PC-3 (cell line): Measurements from ENCODE around the gene C9orf43. TPM values are rescaled to one million over a fixed set of nuclear protein-coding genes. Genes with fewer than 3 reads are reported as not detected.
"Not testable (repeated sequence)": the region's sequence is repeated elsewhere in the genome, so short reads cannot be mapped to it uniquely, and the experiment has no call there.

Source experiments
- ATAC-seq: fragments of 200-7000 bp; cut with Tn5 transposase; 2 replicates; pipeline ENCODE4 v1.9.1; 2020; ENCODE audit warnings: mild to moderate bottlenecking, moderate library complexity
- BruUV-seq: library from RNA; stranded (reverse); fragments of 400-500 nt; replicated peaks from 2 replicates; lab custom pipeline; 2021; lab: Mats Ljungman, UMichigan
- CTCF ChIA-PET: fragments of 300-600 bp; sonication (Branson Sonifier 250); formaldehyde crosslinking; loops from one replicate; lab custom pipeline; 2022; ENCODE audit warnings: antibody characterized with exemption; lab: Charles Lee
- POLR2A ChIA-PET: fragments of 300-600 bp; sonication (Branson Sonifier 250); formaldehyde crosslinking; loops from one replicate; lab custom pipeline; 2022; ENCODE audit warnings: antibody characterized with exemption; ENCODE audit not compliant: unreplicated experiment; lab: Charles Lee
- DNase-seq: peaks from one replicate; pipeline ENCODE4 v3.0.0-alpha.2; 2015
- H2AFZ ChIP-seq: fragments of 300-600 bp; sonication (generic); 2 replicates; pipeline ENCODE4 v1.6.0; 2016; ENCODE audit warnings: antibody characterized with exemption, low read length
- H3F3A ChIP-seq: fragments of 300-600 bp; sonication (generic); one replicate; pipeline ENCODE4 v1.6.0; 2017; ENCODE audit warnings: antibody characterized with exemption, low read length, control low read depth, mild to moderate bottlenecking; ENCODE audit not compliant: unreplicated experiment
- H3K27ac ChIP-seq: fragments of 300-600 bp; sonication (generic); 2 replicates; pipeline ENCODE4 v1.5.1; 2016; ENCODE audit warnings: mild to moderate bottlenecking, low read length
- H3K27me3 ChIP-seq: fragments of 300-600 bp; sonication (generic); 2 replicates; pipeline ENCODE4 v1.6.1; 2016; ENCODE audit warnings: low read length, mixed read lengths
- H3K36me3 ChIP-seq: fragments of 300-600 bp; sonication (generic); 2 replicates; pipeline ENCODE4 v1.6.1; 2016; ENCODE audit warnings: low read depth, mixed run types, low read length, mixed read lengths
- H3K4me1 ChIP-seq: fragments of 300-600 bp; sonication (generic); 2 replicates; pipeline ENCODE4 v1.5.1; 2016; ENCODE audit warnings: low read length; ENCODE audit not compliant: insufficient read depth
- H3K4me2 ChIP-seq: fragments of 300-600 bp; sonication (generic); 2 replicates; pipeline ENCODE4 v1.6.0; 2016; ENCODE audit warnings: low read length
- H3K4me3 ChIP-seq: fragments of 300-600 bp; sonication (generic); 2 replicates; pipeline ENCODE4 v1.5.1; 2016; ENCODE audit warnings: mild to moderate bottlenecking, low read length, mixed read lengths
- H3K79me2 ChIP-seq: fragments of 300-600 bp; sonication (generic); 2 replicates; pipeline ENCODE4 v1.6.1; 2017; ENCODE audit warnings: low read length, mixed read lengths
- H3K9ac ChIP-seq: fragments of 300-600 bp; sonication (generic); 2 replicates; pipeline ENCODE4 v1.6.0; 2016; ENCODE audit warnings: mild to moderate bottlenecking, low read length
- H3K9me2 ChIP-seq: fragments of 300-600 bp; sonication (generic); replicated peaks from 2 replicates; pipeline ENCODE4 v1.6.1; 2016; ENCODE audit warnings: mixed run types, low read length, mixed read lengths
- H3K9me3 ChIP-seq: fragments of 300-600 bp; sonication (generic); 2 replicates; pipeline ENCODE4 v1.6.1; 2016; ENCODE audit warnings: low read length, mixed read lengths
- H4K20me1 ChIP-seq: fragments of 300-600 bp; sonication (generic); 2 replicates; pipeline ENCODE4 v1.6.1; 2016; ENCODE audit warnings: low read length, mixed read lengths
- CTCF ChIP-seq: fragments of 300-600 bp; sonication (generic); conservative IDR thresholded peaks from 2 replicates; pipeline ENCODE4 v1.5.1; 2017; ENCODE audit warnings: antibody characterized with exemption, low read depth, mild to moderate bottlenecking, low read length
- EZH2 ChIP-seq: fragments of 300-600 bp; sonication (generic); IDR thresholded peaks from one replicate; pipeline ENCODE4 v1.6.1; 2017; ENCODE audit warnings: antibody characterized with exemption, mild to moderate bottlenecking, low read length; ENCODE audit not compliant: unreplicated experiment
- EZH2phosphoT487 ChIP-seq: fragments of 300-600 bp; sonication (generic); IDR thresholded peaks from 2 replicates; pipeline ENCODE4 v1.6.1; 2018; ENCODE audit warnings: mild to moderate bottlenecking, antibody characterized with exemption, low read length, borderline replicate concordance
- intact Hi-C: fragments of 100-400 bp; cut with micrococcal nuclease; formaldehyde crosslinking; loops from 2 replicates; pipeline ENCODE4 v1.9.0; 2023
- total RNA-seq: library from RNA; depleted of rRNA; stranded (reverse); fragments of >200 nt; gene quantifications from 2 replicates; pipeline ENCODE4 v1.2.3, GENCODE V29; 2014

C9orf43 gene
- total RNA-seq, 1 experiment from 2014 or later, result 0.29 TPM

GRCh38 chr9:113428062-113428615 is 17.6 kb downstream of the C9orf43 start:
- ChIA-PET CTCF (no interaction called here), POLR2A (no interaction called here)
- H3F3A ChIP-seq, result no peaks in the 10 kb centered on the region
- H3K4me3 ChIP-seq, result no peak overlapping the region
- no peak overlapping the region for H3K27ac ChIP-seq
- H3K9me2 ChIP-seq, result no peaks in the 10 kb centered on the region
- no peak for DNase-seq
- H3K9me3 ChIP-seq, result no peaks in the 10 kb centered on the region
- intact Hi-C loops, result no loop called here
- H3K79me2 ChIP-seq, result no peaks in the 10 kb centered on the region
- TF ChIP-seq CTCF (no peak), EZH2 (no peak), EZH2phosphoT487 (no peak)
- no peak overlapping the region for H3K4me2 ChIP-seq
- no peak for ATAC-seq
- H3K36me3 ChIP-seq, result no peaks in the 10 kb centered on the region
- no peaks in the 10 kb centered on the region for H4K20me1 ChIP-seq
- no peaks in the 10 kb centered on the region for H3K27me3 ChIP-seq
- H3K4me1 ChIP-seq, result no peaks in the 10 kb centered on the region
- no peak overlapping the region for H2AFZ ChIP-seq
- no TSS peak for BruUV-seq
- H3K9ac ChIP-seq, result no peak overlapping the region

- POLR2A ChIA-PET, result no interaction called here
- BruUV-seq, result no TSS peak
- TF ChIP-seq EZH2, result no peak
- no peak for TF ChIP-seq CTCF
- no peak for TF ChIP-seq EZH2phosphoT487
These were observed 20.6 kb downstream of the C9orf43 start for GRCh38 chr9:113431191-113431590.

GRCh38 chr9:113436728-113437515 is 26.4 kb downstream of the C9orf43 start:
- POLR2A ChIA-PET, result no interaction called here
- H3K4me3 ChIP-seq, result no peak overlapping the region
- no peaks in the 10 kb centered on the region for H3K79me2 ChIP-seq
- TF ChIP-seq CTCF (no peak), EZH2phosphoT487 (no peak), EZH2 (no peak)
- no peaks in the 10 kb centered on the region for H3K36me3 ChIP-seq
- H3K4me1 ChIP-seq, result no peaks in the 10 kb centered on the region
- no peaks in the 10 kb centered on the region for H4K20me1 ChIP-seq
- no peaks in the 10 kb centered on the region for H3K9me3 ChIP-seq
- no peaks in the 10 kb centered on the region for H3K27me3 ChIP-seq
- no TSS peak for BruUV-seq
- DNase-seq, result no peak
- peak; percentile 35; the same call in 1 of the 2 replicates for ATAC-seq
- H2AFZ ChIP-seq, result no peak overlapping the region
- no peak overlapping the region for H3K4me2 ChIP-seq
- no peak overlapping the region for H3K27ac ChIP-seq
- H3K9ac ChIP-seq, result no peak overlapping the region
- intact Hi-C loops, result no loop called here
- CTCF ChIA-PET, result no interaction called here
- no peaks in the 10 kb centered on the region for H3K9me2 ChIP-seq
- no peaks in the 10 kb centered on the region for H3F3A ChIP-seq

More at GRCh38 chr9:113431191-113431590, 20.6 kb downstream of the C9orf43 start:
- intact Hi-C loops, result no loop called here
- DNase-seq (no peak), ATAC-seq (no peak)
- CTCF ChIA-PET, result no interaction called here
- Histone ChIP-seq H3K4me2 (no peak overlapping the region), H3K4me3 (no peak overlapping the region), H3F3A (no peaks in the 10 kb centered on the region), H3K27ac (no peak overlapping the region), H4K20me1 (no peaks in the 10 kb centered on the region), H3K9me3 (no peaks in the 10 kb centered on the region), H2AFZ (no peak overlapping the region), H3K9me2 (no peaks in the 10 kb centered on the region), H3K4me1 (no peaks in the 10 kb centered on the region), H3K27me3 (no peaks in the 10 kb centered on the region), H3K79me2 (no peaks in the 10 kb centered on the region), H3K9ac (no peak overlapping the region), H3K36me3 (no peaks in the 10 kb centered on the region)

- CTCF ChIA-PET, BruUV-seq, DNase-seq, H3K27ac ChIP-seq, H3K79me2 ChIP-seq, intact Hi-C loops, H3K9me2 ChIP-seq, H3K9ac ChIP-seq, POLR2A ChIA-PET, H3K27me3 ChIP-seq, H3F3A ChIP-seq, ATAC-seq, H2AFZ ChIP-seq, H3K36me3 ChIP-seq, H3K4me3 ChIP-seq, H3K4me2 ChIP-seq, H4K20me1 ChIP-seq, H3K4me1 ChIP-seq, H3K9me3 ChIP-seq: not testable (repeated sequence)
These were observed 27.2 kb downstream of the C9orf43 start for GRCh38 chr9:113437716-113438115.
